GM15510 (cell line): Measurements from ENCODE around the gene GFER.

Experiments
- POLR2A ChIP-seq: IDR thresholded peaks from 3 replicates; pipeline ENCODE4 v1.6.1; 2011; ENCODE audit warnings: borderline replicate concordance; ENCODE audit not compliant: insufficient read length; ENCODE audit errors: extremely low read depth

GFER gene

DNA sequence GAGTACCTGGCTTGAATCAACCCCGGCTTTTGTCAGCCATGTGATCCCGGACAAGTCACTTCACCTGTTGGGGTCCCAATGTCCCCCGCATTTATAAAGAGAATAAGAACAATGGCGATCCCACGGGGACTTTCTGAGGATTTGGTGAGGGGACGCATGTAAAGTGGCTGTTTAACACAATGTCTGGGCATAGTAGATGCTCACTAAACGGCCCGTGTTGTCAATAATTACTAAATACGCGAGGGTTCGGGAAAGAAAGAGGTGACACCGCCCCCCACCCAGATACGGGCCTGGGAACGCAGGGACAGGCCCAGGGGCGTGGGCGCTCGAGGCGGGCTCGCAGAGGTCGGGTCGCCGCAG is 7.6 kb downstream of the GFER start:
- no peak for TF ChIP-seq POLR2A

DNA sequence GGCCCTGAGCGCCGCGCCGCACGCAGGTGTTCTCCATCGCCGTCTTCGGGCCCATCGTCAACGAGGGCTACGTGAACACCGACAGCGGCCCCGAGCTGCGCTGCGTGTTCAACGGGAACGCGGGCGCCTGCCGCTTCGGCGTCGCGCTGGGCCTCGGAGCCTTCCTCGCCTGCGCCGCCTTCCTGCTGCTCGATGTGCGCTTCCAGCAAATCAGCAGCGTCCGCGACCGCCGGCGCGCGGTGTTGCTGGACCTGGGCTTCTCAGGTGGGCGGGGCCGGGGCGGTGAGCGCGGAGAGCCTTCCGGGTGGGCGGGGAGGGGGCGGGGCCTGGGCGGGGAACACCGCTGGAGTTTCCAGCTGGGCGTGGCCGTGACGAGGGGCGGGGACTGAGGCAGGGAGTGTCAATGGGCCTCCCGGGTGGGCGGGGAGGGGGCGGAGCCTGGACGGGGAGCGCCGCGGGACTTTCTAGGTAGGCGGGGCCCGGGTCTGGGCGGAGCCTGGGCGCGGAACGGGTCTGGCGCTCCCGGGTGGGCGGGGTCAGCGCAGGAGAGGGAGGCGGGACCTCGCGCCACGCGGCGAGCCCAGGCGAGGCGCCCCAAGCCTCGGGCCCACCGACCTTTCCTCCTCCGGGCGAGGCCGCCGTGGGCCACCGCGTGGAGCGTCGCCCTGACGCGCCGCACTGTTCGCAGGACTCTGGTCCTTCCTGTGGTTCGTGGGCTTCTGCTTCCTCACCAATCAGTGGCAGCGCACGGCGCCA is 8.1 kb downstream of the GFER start:
- peak; percentile 76 for TF ChIP-seq POLR2A

DNA sequence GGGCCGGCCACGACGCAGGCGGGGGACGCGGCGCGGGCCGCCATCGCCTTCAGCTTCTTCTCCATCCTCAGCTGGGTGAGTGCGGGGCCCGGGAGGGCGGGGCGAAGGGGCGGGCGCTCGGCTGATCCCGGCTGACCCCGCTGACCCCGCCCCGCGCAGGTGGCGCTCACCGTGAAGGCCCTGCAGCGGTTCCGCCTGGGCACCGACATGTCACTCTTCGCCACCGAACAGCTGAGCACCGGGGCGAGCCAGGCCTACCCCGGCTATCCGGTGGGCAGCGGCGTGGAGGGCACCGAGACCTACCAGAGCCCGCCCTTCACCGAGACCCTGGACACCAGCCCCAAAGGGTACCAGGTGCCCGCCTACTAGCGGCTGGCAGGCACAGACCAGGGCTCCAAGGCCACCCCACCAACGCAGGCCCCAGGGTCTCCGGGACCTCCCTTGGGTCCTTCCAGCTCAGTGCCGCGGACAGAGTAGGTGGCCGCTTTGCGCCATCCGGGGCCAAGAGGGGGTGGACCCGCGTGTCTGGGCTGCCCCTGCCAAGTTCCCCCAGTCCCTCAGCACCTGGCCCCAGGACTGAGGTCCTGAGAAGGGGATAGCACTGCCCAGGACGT is 8.8 kb downstream of the GFER start:
- TF ChIP-seq POLR2A, result no peak

DNA sequence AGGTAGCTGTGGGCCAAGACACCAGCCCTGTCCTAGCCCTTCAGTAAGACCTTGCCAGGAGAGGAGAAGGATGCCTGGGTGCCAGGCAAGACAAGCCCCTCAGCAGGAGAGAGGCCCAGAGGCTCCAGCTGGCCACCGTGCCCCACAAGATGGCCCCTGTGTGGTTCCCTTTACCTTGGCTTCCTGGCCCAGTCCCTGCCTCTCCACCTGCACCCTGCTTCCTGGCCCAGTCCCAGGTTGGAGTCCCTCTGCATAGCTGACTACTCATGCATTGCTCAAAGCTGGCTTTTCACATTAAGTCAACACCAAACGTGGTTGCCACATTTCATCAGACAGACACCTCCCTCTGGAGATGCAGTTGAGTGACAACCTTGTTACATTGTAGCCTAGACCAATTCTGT is 9.7 kb downstream of the GFER start:
- TF ChIP-seq POLR2A, result no peak

DNA sequence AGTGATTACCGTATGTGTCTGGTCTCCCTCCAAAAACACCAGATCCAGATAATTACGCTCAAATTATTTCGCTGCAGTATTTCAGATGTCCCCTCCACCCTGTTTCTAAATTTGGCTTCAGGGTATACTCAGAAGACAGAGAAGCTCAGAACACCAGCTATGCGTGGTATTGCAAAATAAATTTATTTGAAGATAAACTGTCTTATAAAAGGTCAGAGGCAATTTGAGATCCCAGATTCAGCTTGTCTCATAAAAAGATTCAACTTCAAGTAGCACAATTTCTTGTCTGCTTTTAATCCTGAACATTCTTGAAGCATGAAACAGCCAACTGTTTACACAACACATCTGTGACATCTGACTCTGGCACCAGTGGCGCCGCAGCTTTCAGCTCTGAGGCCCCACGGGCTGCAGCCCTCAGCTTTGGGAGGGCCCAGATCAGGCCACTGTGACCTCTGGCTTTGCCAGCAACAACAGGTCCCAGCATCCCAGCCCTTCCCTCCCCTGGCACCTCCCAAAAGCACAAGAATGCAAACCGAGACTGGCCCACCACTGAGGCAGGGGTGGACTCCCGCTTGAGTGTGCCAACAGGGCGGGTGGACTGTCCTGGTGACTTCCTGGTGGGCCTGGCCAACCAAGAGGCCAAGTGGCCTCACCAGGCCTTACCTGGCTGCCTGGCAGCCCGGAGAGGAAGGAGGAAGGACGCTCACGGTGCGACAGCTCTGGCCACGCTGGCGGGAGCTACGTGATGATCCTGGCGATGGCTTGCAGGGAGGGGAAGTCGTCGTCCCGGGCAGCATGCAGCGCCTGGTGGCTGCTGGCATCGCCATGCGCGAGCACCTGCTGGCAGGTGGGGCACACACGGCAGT is 13.7 kb downstream of the GFER start:
- TF ChIP-seq POLR2A, result no peak

DNA sequence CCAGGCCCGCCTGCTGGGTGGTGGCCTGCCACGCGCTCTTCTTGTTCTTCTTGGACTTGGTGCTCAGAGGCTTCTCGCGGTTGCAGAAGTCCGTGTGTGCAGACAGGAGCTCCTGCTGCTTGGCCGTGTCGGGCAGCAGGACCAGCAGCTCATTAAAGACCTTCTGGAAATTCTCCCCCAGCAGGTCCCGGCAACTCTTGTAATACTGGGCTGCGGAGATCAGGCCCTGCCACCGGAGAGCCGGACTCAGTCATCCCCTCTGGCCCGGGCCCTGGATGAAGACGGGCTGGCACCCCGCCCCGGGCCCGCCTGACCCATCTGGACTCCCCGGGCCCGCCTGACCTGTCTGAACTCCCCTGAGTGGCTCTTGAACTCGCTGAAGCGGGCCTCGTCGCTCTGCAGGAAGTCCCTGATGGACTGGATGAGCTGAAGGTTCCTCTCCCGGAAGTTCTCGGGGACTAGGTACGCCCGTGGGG is 14.4 kb downstream of the GFER start:
- TF ChIP-seq POLR2A, result no peak

DNA sequence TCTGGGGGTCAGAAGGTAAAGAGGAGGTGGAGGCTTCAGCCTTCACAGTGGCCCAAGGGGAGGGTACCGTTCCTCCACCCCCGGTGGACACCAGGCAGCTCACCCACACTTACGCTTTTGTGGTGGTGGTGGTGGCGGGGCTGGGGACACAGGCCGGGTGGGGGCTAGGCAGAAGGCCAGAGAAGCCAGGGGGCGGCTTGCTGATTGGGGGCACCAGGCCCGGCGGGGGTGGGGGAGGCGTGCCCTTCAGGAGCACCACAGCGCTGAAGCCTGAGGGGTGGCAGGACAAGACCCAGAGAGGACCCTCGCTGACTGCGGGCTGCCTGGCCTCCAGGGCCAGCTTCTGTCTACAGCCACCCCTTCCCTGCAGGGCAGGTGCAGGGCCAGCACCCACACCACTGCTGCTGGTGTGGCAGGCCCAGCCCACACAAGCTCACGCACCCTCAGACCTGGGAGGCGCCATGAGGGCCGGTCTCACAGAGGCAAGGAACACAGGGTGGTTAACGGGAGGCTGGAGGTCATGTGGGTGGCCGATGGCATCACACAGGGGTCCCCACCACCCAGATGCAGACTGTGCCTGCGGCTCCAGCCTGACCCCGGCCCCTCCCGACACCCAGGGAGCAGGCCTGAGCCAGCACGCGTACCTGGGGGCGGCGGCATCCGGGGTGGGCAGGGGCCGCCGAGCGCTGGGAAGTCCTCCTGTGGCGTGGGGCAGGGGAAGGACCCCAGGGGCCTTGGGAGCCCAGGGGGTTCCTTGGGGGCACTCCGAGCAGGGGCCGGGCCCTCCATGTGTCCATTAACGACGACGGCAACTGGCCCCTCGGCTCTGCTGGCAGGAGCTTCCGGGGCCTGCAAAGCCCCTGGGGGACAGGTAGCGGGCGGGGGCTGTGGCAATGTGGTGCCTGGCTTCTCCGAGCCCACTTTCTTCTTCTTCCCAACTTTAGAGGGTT is 15.1 kb downstream of the GFER start:
- TF ChIP-seq POLR2A, result no peak

DNA sequence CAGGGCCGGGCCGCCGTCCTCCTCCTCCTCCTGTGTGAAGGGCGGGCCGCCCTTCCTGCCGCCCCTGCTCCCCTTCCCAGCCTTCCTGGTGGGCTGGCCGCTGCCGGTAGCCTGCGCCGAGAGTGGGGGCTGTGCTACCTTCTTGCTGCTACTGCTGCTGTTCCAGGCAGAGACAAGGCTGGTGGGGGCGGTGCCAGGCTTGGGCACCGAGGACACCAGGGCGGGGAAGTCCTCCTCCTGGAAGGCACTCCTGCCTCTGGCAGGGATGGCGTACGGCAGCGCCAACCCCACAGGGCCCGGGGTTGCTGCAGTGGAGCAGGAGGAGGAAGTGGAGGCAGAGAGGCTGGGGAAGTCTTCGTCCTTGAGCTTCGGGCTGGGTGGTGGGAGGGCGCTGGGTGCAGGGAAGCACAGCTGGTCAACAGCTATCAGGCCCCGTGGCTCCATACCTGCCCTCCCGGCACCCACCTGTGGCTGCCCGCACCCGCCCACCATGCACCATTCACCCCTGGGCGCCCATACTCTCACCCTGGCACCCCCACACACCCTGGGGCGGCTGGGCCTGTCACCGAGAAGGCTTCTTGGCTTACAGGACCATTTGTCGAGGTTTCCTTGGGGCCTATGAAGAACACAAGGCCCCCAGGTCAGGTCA is 16.0 kb downstream of the GFER start:
- TF ChIP-seq POLR2A, result no peak

DNA sequence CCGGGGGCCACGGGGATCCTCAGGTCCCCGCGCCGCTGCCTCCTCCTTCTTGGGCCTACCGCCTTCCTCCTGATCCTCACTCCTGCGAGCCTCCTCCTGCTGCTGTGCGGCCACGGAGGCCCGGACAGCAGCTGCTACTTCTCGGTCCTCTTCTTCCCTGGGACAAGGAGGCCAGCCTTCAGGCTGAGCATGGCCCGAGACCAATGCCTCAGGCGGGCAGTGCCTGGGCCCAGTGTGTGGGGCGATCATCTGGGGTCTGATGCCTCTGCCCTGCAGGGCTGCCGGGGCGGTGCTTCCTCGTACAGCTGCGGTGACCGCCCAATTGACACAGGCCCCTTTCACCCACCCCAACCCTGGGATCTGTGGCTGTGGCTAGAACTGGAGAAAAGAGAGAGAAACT is 17.0 kb downstream of the GFER start:
- no peak for TF ChIP-seq POLR2A

DNA sequence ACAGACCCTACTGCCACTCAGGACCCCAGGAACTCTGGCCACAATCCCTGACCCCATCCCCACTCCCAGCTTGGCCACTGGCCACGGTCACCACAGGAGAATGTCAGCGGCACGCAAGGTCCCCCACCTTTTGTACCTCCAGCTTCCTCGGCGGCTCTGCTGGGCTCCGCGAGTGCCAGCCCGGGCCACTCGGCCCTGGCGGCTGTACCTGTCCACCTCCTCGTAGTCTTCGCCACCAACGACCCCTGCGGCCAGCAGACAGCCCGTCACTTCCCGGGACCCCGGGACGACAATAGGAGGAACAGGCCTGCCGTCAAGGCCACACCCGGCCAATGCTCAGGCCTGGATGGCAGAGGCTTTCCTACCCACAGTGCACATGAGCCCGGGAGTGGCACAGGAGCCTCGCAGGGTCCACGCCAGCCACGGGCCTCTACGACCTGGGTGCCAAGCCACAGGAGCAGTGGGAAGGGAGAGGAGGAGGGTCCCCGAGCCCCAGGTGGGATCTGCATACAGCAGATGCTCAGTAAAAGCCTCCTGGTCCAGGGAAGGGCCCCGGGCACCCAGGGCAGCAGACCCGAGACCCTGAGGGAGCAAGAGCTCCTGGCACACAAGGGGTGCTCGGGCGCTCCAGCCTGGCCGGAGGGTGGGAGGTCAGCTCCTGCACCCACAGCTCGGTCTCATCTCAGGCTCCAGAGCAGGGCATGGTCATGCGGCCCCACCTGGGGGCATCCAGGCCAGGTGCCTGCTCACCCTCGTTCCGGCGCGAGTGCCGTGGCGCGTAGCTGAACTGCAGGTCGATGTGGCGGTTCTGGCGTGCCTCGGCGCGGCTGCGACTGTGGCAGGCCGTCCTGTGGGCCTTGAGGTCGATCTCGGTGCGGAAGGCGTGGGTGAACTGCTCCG is 17.7 kb downstream of the GFER start:
- TF ChIP-seq POLR2A, result no peak

DNA sequence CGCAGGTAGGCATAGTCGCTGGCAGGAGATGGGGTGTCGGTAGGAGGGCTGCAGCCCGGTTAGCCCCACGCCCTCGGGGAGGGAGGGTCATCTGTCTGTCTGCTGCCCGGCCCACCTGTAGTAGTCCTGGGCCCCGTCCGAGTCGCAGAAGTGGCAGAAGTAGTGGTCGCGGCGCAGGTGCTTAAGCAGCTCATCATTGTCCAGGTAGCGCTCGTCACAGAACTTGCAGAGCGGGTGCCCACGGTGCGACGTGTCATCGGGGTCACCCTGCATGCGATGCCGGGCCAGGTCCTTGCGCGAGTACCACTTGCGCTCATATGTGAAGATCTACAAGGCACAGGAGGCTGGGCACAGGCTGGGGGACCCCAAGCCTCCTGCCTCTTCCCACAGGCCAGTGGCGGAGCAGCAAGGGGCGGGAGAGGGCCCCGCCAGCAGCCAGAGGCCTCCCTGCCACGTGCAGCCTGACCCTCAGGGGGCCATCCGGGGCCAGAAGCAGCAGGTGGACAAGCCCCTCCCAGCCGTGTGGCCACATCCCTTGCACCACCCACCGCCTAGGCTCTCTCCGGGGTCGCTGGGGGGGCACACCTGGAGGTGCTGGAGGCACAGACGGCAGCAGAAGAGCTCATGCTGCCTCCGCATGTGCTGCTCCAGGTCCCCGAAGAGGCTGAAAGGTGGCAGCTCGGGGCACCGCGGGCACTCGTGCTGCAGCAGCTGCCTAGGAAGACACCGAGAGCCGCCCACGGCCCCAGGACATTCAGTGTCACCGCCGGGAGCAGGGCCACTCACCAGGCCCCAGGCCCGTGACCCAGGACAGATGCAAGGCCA is 18.6 kb downstream of the GFER start:
- no peak for TF ChIP-seq POLR2A

DNA sequence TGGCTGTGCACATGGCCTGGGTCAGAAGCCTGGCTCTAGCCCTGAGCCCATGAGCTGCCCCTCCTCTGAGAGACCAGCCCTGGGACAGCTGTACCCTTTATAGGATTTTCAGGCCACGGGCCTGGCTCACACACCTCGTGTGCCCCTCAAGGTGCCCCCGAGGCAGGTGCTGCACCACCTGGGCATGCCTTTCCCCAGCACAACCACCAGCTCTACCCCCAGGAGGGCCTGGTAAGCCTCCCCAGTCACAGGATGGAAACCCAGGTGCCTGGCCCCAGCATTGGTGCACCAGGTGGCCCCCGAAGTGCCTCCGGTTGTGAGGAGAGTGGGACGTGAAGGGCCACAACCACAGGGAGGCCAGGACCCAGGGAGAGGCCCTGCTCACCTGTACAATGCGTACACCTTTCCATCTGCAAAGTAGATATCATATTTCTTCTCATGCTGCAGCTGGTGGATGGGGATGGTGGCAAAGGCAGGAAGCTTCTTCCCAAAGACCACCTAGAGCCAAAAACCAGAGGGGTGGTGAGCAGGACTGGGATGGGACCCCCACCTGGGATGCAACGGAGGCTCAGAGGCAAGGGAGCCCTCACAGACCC is 19.3 kb downstream of the GFER start:
- TF ChIP-seq POLR2A, result no peak
